T-helper 9 cell (primary cell): ENCODE results near the gene HS1BP3.

Experiments used
- DNase-seq: peaks from one replicate; pipeline ENCODE4 v3.0.0-alpha.2; 2020

HS1BP3 gene

DNA sequence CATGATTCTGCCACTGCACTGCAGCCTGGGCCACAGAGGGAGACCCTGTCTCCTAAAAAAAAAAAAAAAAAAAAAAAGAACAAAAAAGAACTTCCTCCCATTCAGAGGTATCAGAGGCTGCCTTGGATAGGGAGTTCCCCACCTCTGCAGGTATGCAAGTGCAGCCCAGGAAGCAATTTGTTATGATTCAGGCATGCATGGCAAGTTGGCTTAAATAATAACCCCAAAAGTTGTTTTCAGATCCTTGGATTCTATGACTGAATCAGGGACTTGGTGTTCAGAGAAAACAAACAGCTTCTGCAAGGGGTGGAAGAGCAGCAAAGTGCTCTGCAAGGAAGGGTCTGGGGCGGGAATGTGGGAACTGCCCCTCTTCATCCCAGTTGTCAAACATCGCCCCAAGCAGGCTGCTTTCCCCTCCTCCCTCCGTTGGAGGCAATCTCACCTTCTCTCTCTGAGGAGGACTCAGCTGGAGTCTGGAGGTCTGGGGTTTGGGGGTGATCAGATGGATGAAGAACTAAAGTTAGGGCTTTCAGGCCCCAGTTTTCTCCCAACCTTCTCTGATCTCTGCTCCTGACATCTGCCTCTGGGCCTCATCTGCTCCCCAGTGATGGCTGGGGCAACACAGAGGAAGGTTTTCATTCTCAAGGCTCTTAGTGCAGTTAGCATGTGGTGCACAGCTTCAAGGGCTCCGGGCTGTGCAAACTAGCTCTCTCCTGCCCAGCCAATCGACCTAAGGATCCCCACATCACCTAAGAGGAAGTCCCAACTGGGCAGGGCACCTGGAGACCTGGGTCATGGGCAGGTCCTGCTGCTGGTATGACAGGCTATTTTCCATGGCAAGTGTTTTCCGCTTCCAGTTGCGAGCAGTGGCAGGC lies 12.5 kb upstream of the HS1BP3 start:
- DNase-seq = no peak

DNA sequence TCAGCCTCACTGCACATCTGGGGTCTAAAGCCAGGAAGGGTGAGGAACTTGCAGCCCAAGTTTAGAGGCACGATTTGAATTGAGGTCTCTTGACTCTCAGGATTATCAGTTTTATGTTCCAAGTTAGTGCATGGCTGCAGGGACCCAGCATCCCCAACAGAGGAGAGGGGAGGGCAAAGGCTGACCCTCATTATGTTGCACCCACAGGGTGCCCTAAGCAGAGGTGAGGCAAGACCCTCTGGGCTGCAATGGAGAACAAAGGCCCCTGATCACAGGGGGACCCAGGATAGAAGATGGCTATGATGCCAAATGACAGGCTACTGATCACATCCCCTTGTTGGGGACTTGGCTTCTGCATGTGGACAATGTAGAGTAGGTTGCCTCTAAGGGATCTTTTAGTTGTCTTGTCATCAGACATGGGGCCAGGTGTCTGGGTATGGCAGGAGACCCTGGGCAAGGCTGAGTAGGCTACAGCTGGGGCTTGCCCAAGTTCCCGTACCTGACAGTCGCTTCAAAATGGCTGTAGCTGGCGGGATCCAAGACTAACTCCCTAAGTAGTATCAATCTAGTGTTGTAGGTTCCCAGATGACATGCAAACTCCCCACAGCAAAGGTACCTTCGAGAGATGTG lies 11.5 kb upstream of the HS1BP3 start:
- no peak for DNase-seq

DNA sequence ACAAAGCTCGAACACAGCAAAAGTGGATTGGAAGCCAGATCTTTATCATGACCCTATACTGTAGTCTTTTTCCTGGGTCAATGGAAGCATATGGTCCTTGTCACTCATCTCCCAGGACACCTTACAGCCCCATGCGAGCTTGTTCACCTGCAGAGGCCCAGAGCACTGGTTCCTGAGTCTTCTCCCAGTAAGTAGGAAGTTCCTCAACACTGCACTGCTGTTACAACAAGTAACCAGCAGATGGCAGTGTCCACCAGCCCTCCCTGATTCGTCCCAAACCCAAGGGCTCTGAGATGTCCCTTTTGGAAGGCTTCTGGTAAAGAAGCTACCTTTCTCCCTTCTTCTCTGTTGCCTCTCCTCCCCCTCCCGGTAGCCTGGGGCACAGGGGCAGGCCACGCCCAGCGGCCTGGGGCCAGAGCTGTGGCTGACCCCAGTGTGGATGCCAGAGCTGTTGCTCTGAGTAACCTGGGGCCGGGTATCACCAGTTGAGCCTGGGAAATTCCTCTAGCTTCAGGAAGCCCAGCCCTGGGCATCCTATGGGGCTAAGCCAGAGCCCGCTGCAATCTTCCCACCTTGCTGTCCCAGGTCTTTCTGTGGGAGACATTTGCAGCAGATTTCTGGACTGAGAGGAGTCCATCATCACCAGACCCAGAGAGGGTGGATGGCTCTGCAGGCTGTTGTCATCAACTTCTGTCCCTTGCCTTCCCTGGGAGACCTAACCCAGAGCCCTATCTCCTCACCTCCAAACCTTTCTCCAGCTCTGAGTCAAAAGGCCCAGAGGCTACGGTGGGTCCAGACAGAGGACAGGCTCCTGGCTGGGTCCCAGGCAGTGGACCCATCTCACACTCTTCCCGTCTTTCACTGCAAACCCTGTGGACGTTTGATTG lies 10.8 kb upstream of the HS1BP3 start:
- peak; percentile 49 for DNase-seq

DNA sequence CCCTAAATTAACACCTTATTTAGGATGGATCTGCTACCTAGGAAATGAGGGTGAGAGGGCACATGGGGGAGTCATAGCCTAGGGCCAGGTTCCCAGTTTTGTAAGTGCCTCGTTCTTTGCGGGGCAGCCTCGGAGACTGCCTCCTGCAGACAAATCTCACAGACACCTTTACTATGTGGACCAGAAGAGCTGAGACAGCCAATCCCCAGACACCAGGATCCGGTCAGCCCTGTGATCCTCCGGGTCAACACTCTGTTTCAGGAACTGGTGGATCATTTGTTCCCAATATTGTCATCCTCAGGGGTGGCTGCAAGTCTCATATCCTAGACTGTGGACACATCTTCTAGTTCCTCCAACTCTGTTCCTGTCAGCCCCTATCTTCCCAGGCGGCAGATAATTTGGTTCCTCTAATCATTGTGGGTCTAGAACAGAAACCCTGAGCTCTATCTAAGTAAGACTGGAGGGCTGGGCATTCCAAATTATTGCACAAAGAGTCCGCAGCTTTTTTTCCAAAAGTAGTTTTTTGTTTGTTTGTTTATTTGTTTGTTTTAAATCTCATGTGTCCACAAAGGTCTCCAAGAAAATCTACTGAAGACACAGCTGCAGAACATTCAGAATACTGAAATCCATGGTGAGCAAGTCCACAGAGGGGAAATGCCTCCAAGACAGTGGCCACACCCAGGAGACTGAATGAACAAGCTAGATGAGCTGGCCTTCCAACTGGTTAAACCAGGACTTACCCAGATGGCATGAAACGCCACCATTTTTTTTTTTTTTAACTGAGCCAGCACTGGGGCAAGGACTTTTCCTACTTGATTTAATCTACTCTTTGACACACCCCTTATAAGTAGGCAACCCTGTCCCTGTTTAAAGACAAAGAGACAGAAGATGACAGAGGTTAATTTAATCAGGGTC lies 9.9 kb upstream of the HS1BP3 start:
- no peak for DNase-seq

DNA sequence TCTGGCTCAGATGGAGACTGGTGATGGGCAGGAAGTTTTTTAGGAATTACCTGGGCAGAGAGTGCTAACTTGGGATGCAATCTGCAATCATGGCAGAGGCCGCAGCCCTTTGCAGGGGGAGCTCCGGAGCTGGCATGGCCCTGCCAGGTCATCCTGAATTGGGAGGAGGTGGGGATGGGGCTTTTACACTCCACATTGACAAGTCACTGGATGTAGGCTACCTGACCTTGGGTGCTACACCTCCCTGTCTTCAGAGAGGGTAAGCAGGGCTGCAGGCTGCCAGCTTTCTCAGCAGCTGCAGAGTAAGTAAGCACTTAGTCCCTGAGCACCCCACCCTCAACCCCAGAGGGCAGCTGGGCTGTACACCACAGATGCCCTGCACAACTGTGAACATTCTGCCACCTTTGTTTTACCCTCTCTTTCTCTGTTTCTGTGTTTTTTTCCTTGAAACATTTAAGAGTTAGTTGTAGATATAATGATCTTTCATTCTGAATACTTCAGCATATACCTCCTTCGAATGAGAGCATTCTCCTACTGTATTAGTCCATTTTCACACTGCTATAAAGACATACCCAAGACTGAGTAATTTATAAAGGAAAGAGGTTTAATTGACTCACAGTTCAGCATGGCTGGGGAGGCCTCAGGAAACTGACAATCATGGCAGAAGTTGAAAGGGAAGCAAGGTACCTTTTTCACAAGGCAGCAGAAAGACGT lies 6.8 kb upstream of the HS1BP3 start:
- DNase-seq = no peak

DNA sequence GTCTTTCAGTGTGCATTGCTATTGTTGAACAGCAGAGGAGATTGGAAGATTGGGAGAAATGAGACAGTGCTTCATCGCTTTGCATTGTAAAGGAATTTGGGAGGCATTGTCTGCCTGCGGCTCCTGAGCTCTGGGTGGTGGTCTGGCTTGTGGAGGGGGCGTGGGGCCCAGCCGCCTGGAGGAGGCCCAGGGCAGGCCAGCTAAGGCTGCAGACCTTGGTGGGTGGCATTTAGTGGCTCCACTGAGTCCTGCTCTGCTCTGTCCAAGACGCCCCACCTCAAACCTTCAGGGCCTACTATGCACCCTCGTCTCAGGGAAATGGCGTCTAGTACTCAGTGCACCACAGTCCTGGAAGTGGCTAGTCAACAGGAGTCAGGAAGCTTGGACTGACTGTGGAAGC lies 5.7 kb upstream of the HS1BP3 start:
- DNase-seq = no peak

DNA sequence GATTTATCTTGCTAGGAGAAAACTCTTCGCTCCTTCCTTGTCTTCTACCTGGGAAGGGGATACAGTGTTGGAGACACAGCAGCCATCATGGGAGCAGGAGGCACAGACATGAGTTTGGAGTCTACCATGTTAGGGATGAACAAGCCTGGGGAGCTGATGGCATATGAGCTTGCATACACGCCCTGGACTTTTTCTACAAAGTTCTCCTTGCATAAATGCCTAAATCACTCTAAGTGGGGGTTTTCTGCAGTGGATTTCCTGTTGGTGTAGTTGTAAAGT lies 3.6 kb upstream of the HS1BP3 start:
- no peak for DNase-seq

DNA sequence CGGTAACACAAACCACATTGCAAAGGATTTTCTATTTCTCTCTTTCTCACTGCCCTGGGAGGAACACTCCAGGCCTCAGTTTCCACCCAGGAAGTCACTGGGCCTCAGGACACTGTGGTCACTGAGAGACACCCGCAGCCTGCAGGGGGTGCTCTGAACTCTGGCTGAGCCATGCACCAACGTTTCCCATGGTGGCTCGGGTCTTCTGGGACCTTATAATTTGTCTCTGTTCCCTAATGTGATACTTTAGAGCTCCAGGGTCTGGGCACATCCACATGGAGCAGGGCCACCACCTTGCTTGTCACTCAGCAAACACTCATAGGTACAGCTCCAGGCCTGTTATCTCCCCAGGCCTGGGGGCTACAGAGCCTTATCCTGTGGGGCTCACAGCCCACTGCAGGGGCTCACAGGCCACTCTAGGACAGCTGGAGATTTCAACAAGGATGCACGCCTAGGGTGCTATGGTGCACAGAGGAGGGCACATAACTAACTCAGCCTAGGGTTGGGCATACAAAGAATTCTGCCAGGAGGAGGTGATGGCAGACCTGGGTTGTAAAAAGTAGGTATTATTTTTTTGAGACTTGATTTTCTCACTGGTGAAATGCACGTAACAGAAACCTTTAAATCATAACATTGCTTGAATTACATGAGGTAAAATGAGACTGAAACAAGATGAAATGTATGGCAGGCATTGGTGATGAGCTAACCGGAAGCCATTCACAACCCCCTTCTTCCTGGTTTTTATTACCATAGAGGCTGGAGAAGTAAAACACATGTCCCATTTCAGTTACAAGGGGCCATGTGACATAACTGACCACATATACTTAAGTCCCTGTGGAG lies 3.0 kb upstream of the HS1BP3 start:
- DNase-seq = no peak

DNA sequence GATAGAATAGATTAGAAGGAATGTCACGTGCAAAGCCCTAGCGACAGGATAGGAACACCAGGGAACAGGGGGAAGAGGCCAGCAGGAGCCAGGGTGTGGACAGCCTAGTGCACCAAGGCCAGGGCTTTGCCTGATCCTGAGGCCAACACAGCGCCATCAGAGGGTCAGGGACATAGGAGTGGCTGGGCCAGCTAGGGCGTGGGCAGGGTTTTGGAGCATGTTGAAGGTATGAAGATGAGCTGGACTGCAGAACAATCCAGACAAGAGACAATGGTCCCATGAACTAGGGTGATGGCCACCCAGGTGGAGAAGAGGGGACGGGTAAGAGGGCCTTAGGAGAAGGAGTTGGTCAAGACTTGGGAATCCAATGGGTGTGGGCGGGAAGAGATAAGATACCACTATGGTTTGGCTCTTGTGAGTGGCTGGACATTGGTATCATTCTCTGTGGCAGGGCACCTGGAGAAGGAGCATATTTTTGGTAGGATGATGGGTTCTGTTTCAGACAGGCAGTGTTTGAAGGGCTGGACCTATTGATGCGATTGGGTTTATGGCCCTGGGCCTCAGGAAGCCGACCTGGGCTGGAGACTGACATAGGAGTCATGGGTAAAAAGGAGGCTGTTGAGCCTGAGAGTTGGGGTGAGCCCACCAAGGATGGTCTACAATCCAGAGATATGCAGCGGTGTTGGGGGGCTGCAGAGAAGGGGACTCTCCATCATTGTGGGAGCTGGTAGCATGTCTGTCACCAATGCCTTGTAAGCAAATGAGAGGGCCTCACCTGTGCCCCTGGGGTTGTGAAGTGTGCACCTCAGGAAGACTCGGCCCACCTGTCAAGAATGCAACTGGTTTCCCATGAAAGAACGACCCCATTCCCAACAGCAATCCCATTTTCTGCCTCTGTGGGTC lies 2.0 kb upstream of the HS1BP3 start:
- no peak for DNase-seq

DNA sequence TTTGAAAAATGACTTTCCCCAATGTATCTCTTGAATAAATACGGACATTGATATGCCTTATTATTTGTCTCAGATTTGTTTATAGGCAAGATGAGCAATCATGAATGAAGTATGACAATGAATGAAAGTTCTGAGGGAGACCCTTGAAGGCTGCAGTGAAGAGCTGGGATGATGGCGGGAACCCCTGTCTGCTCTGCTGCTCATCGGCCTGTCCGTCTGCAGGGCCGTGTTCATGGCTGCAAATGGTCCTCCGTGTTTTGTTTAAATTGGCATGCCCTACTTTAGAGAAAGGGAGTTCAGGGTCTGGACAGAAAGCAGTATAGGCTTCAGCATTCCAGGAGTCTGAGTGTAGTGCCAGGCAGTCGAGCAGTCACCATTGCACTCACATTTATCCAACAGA lies 1.2 kb upstream of the HS1BP3 start:
- no peak for DNase-seq

DNA sequence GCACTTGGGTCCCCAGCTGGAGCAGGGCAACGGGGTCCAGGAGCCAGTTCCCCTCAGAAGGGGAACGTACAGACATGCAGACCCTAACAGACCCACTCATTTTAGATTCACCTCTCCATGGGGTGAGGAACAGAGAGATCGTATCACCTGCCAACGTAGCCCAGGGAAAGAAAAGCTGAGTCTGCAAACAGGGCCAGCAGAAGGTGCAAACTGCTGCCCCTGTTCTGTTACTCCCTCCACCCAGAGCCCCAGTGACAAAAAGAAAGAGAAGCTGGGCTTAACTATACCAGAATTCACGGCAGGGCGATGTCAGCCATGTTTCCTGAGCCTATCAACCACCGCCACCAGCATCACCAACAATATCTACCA lies 817 bp upstream of the HS1BP3 start:
- no peak for DNase-seq

DNA sequence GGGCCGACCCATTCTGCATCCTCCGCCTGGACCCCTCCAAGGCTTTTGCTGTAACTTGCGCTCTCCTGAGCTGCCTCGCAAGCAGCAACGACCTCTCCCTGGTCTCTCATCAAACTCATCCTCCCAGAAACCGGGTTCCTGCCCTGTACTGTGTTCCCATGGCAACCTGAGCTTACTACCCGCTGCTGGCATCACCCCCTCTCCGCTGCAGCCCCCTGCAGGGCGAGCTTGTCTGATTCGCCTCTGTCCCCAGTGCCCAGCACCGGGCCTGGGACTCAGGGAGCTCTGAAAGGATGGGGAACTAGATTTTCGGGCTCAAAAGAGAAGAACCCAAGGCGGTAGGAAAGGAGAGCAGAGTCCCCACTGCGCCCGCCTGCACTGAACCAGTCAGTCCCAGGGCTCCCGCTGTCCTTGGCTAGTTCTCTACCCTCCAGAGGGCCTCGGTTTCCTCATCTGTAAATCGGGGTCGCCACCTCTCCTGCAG lies 463 bp downstream of the HS1BP3 start:
- no peak for DNase-seq

DNA sequence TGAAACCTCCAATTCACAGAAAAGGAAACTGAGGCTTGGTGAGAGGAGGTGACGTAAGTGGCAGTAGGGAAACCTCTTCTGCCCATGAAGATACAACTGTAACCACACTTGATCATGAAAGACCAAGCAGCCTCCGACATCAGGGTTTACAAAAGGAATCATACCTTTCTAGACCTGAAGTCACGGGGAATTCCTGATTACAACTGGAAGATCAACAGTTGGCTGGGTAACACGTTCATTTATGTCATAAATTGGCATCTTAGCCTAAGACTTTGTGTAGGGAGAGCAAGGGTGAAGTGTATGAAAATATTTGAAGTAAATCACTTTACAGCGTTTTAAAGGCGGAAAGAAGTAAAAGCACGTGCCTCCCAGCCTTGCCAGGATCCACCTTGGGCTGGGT lies 922 bp downstream of the HS1BP3 start:
- DNase-seq = no peak

DNA sequence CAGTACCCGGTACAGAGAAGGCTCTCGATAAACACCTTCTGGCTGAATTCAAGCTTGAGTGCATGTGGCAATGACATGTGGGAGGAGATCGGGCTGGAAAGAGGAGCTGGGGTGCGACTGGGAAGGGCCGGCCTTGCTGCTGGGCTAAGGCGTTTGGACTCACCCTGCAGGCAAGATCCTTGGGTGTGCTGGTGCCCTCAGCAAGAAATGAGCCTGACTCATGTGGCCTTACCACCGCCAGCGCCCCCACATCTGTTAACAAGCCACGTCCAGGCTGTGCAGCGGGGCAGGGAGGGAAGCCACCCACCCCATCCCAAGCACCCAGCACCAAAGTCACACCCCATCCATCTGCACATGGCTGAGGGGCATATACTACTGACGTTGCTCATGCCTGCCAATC lies 1.3 kb downstream of the HS1BP3 start:
- DNase-seq = no peak

DNA sequence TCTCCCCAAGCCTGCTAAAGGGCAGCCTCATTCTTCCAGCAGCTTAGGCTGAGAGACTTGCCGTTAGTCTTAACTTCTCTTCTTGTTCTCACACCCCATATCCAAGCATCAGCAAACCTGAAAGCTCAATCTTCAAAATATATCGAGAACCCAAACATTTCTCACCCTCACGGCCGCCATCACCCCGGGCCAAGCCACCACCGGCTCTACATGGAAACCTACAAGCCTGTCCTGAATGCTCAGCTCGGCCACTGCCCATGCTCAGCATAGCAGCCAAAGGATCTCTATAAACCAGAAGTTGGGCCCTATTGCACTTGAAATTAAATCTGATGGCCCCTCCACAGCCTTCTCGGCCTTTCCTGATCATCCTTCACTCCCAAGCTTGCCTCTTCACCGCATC lies 2.1 kb downstream of the HS1BP3 start:
- DNase-seq = no peak

DNA sequence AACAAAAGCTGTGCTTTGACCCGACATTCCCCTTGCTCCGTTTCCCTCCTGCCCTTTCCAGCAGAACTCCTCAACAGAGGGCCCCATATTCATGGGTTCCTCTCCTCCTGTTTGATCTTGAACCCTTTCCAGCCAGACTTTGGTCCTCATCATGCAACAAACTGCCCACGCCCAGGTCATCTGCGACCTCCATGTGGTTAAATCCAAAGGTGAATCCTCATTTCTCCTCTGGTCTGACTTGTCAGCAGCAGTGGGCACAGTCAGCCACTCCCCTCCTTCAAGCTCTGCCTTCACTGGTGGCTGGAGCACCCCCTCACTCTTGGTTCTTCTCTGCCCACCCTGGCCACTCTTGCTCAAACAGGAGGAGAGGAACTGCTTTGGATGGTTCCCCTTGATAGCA lies 2.7 kb downstream of the HS1BP3 start:
- no peak for DNase-seq

DNA sequence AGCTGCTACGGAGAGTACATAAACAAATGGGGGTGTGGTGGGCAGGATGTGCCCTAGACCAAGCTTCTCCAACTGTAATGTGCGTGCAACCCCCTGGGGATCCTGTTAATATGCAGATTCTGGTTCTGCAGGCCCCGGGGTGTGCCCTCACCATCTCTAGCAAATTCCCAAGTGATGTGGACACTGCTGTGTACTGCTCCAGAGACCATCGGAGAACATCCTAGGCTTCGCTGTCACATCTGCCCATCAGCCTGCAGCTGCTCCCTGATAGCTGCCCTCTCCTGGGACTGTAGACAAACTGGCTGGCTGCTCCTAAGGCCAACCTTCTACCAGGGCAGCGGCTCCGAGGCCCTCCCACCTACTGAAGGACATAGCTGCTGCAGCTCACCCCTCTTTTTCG lies 3.2 kb downstream of the HS1BP3 start:
- no peak for DNase-seq

DNA sequence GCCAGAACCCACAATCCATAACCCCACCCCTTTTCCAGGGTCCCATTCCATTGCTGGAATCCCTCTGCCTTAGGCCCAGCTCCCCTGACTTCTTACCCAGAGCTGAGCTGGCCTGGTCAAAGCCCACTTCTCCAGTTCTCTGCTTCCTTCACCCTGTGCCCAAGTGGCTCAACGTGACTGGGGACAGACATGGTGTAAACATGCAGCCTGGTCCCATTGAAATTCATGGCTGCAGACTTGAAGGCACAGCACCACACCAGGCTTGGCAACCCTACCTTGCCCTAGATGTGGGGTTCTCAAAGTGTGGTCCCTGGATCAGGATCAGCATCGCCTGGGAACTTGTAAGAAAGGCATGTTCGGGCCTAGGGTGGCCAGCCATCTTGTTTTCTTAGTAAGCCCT lies 3.7 kb downstream of the HS1BP3 start:
- no peak for DNase-seq

DNA sequence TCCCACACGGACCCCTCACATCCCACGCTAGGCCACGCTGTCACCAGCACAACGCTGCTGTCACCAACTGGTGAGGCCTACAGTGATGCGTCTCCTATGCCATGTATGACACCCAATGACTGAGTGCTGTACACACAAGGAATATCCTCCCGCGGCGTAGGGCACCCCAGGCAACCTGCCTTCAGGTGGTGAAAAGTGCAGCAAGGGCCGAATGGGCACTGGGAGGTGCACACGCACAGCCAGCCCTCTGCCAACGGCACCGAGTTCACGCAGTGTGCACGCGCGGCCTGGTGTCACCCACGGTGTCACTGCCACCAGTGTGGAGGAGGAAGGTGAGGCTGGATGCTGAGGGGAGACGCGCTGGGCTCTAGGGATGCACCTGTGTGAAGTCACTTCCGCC lies 4.5 kb downstream of the HS1BP3 start:
- DNase-seq = no peak

DNA sequence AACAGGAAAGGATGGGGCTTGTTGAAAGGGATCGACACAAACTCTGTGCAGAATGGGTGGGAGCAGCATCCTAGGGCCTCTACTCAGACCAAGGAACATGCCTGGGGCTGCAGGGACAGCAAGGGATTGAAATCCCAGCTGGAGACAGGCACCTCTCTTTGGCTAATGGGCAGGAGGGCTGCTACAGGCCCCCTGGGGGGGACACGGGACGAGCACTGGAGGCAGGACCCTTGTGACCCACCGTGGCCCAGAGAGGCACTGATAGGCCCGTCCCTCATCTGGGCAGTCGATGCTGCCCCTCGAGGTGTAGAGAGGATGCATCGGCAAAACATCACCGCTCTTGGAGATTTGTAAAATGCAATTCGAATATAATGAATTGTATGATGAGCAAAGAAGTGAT lies 5.1 kb downstream of the HS1BP3 start:
- no peak for DNase-seq
